Raji (cell line): ENCODE data around the gene SORT1.

Experiments
- POLR2A ChIP-seq: IDR thresholded peaks from 2 replicates; pipeline ENCODE4 v1.6.1; 2011; ENCODE audit warnings: low read depth, low read length, control low read depth; ENCODE audit not compliant: insufficient read depth

The SORT1 gene

DNA sequence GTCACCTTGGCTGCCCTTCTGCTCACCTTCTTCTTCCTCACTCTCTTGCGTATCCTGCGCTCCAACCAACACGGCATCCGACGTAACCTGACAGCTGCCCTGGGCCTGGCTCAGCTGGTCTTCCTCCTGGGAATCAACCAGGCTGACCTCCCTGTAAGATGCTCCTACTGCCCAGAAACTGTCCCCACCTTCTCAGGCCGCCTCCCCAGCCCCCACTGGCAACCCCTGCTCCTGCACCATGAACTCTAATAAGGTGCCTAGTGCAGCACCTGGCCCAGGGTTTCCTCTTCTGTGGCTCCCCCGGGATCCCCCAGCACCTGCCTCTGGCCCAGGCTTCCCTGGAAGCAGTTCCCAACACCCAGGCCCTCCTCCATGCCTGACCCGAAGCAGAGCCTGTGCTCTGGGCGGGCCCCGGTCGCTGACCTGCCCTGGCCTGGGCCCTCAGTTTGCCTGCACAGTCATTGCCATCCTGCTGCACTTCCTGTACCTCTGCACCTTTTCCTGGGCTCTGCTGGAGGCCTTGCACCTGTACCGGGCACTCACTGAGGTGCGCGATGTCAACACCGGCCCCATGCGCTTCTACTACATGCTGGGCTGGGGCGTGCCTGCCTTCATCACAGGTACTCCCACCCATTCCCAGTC lies 127.6 kb downstream of the SORT1 start:
- TF ChIP-seq POLR2A: no peak

DNA sequence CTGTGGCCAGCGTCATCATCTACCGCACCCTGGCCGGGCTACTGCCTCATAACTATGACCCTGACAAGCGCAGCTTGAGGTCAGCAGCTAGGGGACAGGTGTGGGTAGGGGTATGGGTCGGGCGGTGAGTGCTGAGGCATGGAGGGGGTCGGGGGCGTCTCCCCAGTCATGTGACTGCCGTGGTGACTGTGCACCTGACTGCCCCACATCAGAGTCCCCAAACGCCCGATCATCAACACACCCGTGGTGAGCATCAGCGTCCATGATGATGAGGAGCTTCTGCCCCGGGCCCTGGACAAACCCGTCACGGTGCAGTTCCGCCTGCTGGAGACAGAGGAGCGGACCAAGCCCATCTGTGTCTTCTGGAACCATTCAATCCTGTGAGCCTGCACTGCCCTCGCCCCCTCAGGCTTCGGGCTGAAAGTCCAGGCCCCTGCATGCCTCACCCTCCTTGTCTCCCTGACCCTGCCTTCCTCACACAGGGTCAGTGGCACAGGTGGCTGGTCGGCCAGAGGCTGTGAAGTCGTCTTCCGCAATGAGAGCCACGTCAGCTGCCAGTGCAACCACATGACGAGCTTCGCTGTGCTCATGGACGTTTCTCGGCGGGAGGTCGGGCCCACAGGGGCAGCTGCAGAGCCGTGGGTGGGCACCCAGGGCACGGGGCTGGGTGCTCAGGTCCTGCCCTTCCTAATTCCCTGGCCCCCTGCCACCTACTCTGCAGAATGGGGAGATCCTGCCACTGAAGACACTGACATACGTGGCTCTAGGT lies 128.3 kb downstream of the SORT1 start:
- TF ChIP-seq POLR2A: no peak

DNA sequence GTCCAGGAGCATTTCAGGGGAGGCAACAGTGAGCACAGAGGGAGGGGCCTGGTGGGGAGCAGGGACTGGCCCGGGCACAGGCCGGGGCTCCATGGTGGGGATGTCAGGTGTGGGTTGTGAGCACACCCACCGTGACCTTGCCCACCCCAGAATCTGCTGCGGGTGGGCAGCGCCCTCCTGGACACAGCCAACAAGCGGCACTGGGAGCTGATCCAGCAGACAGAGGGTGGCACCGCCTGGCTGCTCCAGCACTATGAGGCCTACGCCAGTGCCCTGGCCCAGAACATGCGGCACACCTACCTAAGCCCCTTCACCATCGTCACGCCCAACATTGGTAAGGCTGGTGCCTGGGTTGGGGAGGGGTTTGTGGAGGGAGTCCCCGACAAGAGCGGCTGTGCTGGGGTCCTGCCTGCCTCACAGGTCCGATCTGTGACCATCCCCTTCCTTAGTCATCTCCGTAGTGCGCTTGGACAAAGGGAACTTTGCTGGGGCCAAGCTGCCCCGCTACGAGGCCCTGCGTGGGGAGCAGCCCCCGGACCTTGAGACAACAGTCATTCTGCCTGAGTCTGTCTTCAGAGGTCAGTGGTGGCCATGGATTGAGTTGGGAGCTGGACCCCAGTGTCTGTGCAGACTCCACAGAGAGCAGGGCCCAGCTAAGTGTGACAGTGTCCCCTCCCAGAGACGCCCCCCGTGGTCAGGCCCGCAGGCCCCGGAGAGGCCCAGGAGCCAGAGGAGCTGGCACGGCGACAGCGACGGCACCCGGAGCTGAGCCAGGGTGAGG lies 129.1 kb downstream of the SORT1 start:
- TF ChIP-seq POLR2A: no peak

DNA sequence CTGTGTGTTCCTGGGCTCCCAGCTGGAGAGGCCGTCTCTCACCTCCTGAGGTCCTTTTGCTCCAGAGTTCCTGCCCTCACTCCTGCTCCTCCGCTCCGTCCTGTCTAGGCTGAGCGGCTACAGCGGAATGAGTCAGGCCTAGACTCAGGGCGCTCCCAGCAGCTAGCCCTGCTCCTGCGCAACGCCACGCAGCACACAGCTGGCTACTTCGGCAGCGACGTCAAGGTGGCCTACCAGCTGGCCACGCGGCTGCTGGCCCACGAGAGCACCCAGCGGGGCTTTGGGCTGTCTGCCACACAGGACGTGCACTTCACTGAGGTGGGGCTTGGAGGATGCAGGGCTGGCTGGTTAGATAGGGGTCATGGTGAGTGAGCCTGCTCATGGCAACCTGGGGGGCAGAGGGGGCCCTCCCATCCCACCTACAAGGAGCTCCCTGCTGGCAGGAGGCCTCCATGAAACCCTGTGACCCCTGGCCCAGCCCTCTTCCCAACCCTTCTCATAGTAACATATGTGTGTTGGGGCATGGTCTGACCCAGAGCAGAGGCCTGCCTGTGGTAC lies 129.9 kb downstream of the SORT1 start:
- TF ChIP-seq POLR2A: no peak

DNA sequence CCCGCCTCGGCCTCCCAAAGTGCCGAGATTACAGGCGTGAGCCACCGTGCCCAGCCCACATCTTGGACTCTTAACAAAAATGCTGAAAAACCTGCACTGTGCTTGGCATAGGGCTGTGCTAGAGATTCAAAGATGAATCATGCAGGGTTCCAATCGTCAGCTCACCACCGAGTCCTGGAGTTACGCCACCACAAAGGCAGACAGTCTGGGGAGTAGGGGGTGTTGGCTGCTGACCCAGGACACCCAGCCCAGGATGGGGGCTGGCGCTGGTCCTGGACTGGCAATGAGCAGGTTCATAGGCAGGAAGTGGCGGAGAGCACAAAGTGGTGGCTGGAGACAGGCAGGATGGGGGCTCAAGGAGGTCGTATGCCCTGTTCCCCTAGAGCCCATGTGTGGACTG lies 130.8 kb downstream of the SORT1 start:
- no peak for TF ChIP-seq POLR2A

DNA sequence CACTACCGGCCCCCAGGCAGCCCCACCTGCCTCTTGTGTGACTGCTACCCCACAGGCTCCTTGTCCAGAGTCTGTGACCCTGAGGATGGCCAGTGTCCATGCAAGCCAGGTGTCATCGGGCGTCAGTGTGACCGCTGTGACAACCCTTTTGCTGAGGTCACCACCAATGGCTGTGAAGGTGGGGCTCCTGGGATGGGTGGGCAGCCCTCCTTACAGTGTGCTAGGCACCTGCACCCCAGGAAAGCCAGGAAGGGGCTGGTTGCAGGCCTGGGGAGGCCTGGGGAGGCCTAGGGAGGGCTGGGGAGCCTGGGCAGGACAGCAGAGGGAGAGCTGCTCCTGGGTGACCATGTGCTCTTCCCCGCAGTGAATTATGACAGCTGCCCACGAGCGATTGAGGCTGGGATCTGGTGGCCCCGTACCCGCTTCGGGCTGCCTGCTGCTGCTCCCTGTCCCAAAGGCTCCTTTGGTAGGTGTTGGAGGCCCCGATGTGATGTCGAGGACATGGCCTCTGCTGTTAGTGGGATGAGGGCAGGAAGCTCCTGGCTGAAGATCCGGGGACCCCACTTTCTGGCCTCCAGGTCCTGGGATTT lies 131.9 kb downstream of the SORT1 start:
- no peak for TF ChIP-seq POLR2A

DNA sequence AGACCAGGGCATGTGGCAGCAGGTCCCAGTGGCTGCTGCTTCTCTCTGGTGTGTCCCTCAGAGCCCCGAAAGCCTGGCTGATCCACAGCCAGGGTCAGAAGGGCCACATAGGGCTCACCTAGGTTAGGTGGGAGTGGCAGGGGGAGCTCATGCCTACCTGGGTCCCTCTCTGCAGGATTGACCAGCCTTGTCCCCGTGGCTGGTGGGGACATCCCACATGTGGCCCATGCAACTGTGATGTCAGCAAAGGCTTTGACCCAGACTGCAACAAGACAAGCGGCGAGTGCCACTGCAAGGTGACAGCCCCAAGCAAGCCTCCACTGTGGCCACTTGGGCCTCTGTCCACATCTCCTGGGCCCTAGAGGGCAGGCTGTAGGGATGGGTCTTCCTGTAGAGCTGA lies 132.7 kb downstream of the SORT1 start:
- TF ChIP-seq POLR2A: no peak

DNA sequence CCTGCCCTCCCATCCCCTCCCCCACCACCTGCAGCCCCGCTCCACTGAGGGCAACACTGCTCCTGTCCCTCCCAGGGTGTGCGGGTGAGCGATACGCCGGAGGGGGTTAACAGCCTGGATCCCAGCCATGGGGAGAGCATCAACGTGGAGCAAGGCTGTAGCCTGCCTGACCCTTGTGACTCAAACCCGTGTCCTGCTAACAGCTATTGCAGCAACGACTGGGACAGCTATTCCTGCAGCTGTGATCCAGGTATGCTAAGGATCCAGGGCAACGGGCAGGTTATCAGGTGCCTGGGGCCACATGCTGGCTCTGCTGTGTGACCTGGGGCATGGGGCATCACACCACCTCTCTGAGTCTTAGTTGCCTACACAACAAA lies 133.4 kb downstream of the SORT1 start:
- no peak for TF ChIP-seq POLR2A

DNA sequence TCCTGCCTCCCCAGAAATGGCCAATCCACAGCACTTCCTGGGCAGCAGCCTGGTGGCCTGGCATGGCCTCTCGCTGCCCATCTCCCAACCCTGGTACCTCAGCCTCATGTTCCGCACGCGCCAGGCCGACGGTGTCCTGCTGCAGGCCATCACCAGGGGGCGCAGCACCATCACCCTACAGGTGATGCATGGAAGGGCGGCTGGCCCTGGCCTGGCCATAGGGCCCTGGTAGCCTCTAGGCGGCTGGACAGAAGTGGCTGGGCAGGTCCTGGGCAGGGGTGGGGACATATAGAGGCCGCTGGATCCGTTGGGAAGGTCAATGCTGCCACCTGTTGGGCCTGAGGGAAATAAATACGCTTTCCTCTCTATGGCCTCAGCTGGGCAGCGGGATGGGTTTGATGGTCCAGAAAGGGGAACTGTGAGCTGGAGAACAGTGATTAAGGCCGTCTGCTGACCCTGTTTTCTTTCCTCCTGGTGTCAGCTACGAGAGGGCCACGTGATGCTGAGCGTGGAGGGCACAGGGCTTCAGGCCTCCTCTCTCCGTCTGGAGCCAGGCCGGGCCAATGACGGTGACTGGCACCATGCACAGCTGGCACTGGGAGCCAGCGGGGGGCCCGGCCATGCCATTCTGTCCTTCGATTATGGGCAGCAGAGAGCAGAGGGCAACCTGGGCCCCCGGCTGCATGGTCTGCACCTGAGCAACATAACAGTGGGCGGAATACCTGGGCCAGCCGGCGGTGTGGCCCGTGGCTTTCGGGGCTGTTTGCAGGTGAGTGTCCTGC lies 133.9 kb downstream of the SORT1 start:
- TF ChIP-seq POLR2A: no peak

DNA sequence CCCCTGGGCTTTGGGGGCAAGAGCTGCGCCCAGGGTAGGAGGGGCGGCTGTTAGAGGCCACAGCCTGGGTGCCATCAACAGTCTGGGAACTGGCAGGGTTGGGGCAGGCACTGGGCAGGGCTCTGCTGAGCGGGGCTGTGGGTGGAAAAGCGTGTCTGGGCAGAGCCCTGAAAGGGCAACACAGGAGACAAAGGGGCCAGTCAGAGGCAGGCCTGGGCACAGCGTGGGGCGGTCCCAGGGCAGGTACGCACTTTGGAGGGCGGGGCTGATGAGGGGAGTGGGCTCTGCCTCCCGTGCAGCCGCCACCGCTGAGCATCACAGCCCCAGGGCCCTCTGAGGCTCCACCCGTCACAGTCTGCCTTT lies 134.5 kb downstream of the SORT1 start:
- TF ChIP-seq POLR2A: no peak

DNA sequence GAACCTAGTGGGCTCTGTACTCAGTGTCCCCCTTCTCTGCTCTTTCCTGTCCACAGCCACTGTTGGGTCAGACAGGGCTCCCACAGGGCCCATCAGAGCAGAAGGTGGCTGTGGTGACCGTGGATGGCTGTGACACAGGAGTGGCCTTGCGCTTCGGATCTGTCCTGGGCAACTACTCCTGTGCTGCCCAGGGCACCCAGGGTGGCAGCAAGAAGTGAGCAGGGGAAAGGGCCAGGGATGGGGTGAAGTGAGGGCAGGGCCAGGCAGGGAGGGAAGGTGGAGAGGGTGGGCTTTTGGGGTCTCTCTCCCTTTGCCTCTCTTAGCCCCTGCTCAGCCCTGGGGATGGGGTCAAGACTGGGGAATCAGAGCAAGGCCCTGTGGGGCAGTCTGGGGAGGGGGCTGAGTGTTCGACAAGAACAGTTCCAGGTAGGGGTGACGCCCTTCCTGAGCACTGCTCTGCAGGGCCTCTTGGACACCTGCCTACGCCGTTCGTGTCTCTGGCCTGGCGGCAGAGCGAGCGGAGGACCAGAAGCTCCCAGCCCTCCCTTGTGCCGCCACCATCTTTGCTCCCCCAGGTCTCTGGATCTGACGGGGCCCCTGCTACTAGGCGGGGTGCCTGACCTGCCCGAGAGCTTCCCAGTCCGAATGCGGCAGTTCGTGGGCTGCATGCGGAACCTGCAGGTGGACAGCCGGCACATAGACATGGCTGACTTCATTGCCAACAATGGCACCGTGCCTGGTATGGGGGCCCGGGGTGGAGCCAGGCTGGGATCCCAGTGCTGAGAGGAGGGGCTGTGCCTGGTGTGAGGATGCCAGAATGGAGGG lies 135.3 kb downstream of the SORT1 start:
- no peak for TF ChIP-seq POLR2A

DNA sequence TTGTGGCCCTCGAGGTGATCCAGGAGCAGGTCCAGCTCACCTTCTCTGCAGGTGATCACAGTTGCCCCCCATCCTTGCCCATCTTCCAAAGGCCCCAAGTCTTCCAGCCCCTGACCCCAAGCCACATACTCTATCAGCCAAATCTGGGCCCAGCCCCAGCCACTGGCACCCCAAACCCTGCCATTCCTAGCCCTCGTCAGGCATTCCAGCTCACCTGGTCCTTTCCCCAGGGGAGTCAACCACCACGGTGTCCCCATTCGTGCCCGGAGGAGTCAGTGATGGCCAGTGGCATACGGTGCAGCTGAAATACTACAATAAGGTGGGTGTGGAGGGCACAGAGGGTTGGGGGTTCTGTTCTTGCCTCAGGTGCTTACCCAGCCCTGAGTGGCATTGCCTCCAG lies 136.1 kb downstream of the SORT1 start:
- TF ChIP-seq POLR2A: no peak

DNA sequence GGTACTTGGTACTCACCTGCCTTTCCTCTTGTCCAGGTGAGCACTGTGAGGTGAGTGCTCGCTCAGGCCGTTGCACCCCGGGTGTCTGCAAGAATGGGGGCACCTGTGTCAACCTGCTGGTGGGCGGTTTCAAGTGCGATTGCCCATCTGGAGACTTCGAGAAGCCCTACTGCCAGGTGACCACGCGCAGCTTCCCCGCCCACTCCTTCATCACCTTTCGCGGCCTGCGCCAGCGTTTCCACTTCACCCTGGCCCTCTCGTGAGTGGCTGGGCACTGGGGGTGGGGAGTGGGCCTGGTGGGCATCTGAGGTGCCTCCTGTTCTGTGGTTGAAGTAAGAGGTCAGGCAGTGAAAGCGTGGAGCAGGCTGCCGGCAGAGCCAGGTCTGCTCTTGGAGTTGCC lies 136.7 kb downstream of the SORT1 start:
- TF ChIP-seq POLR2A: no peak
